Loucy (cell line): ENCODE results near the gene TMEM95.

Experiments used
- H2AFZ ChIP-seq: fragments of 200-600 bp; sonication (generic); 2 replicates; pipeline ENCODE4 v1.6.0; 2016; ENCODE audit warnings: antibody characterized with exemption, mild to moderate bottlenecking, low read length, moderate library complexity
- H3F3A ChIP-seq: fragments of 200-600 bp; 2 replicates; pipeline ENCODE4 v1.6.0; 2016; ENCODE audit warnings: antibody characterized with exemption, low read depth, mild to moderate bottlenecking
- H3K27me3 ChIP-seq: fragments of 200-600 bp; sonication (generic); 2 replicates; pipeline ENCODE4 v1.6.1; 2014; ENCODE audit warnings: low read length, mild to moderate bottlenecking; ENCODE audit not compliant: insufficient read depth, poor library complexity, severe bottlenecking
- H3K36me3 ChIP-seq: fragments of 200-600 bp; sonication (generic); 2 replicates; pipeline ENCODE4 v1.6.1; 2016; ENCODE audit warnings: low read length; ENCODE audit not compliant: insufficient read depth
- H3K4me1 ChIP-seq: fragments of 200-600 bp; sonication (generic); 2 replicates; pipeline ENCODE4 v1.5.1; 2014; ENCODE audit warnings: low read length, mild to moderate bottlenecking; ENCODE audit not compliant: insufficient read depth, poor library complexity, severe bottlenecking
- H3K4me2 ChIP-seq: fragments of 200-600 bp; sonication (generic); 2 replicates; pipeline ENCODE4 v1.6.0; 2014; ENCODE audit warnings: antibody characterized with exemption, low read length, low read depth, mild to moderate bottlenecking; ENCODE audit not compliant: poor library complexity, severe bottlenecking
- H3K4me3 ChIP-seq: fragments of 200-600 bp; sonication (generic); 2 replicates; pipeline ENCODE4 v1.5.1; 2014; ENCODE audit warnings: low read length, mild to moderate bottlenecking, mixed read lengths; ENCODE audit not compliant: poor library complexity, severe bottlenecking
- H3K79me2 ChIP-seq: fragments of 200-600 bp; sonication (generic); 2 replicates; pipeline ENCODE4 v1.6.1; 2014; ENCODE audit warnings: low read length; ENCODE audit not compliant: insufficient read depth
- H3K9ac ChIP-seq: fragments of 200-600 bp; sonication (generic); 2 replicates; pipeline ENCODE4 v1.6.0; 2014; ENCODE audit warnings: mild to moderate bottlenecking, low read depth, low read length, moderate library complexity; ENCODE audit not compliant: poor library complexity, severe bottlenecking
- H3K9me2 ChIP-seq: fragments of 200-600 bp; sonication (generic); replicated peaks from 2 replicates; pipeline ENCODE4 v1.6.1; 2016; ENCODE audit warnings: low read depth, low read length, mixed read lengths
- H3K9me3 ChIP-seq: fragments of 200-600 bp; sonication (generic); 2 replicates; pipeline ENCODE4 v1.6.1; 2014; ENCODE audit warnings: mild to moderate bottlenecking, antibody characterized with exemption, low read length, low read depth; ENCODE audit not compliant: insufficient read depth
- H4K20me1 ChIP-seq: fragments of 200-600 bp; sonication (generic); 2 replicates; pipeline ENCODE4 v1.6.0; 2014; ENCODE audit warnings: antibody characterized with exemption, low read length, mild to moderate bottlenecking; ENCODE audit not compliant: insufficient read depth, poor library complexity, severe bottlenecking
- EZH2phosphoT487 ChIP-seq: fragments of 200-600 bp; IDR thresholded peaks from 2 replicates; pipeline ENCODE4 v1.6.1; 2018; ENCODE audit warnings: antibody characterized with exemption, mild to moderate bottlenecking, moderate library complexity, borderline replicate concordance
- TF ChIP-seq, protein P1 (sequence below): fragments of 200-600 bp; sonication (generic); conservative IDR thresholded peaks from 2 replicates; pipeline ENCODE4 v1.5.1; 2014; ENCODE audit warnings: mild to moderate bottlenecking, antibody characterized with exemption, low read length

TMEM95 gene

DNA sequence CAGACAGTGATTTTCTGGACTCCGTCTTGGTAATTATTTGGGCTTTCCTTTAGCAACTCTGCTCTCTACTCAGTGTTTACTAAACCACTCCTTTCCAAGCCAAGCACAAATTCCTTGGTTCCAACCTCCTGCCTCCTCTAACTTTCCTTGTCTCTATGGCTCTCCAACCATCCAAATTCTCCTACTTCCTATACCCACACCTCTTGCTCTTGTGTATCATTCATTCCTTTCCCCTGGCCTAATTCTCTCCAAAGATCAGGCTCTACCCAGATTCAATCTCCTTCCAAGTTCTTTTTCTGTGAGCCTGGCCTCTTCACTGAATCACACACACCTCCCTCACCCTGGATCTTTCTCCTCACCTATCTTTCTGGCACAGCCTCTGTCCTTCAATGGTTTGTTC, 26.9 kb upstream of the TMEM95 start:
- Histone ChIP-seq H3K36me3 (peaks cover 9% of the 10 kb centered on the region; the same call in 1 of the 2 replicates), H3K4me2 (peak overlapping the region; percentile 82), H3F3A (no peaks in the 10 kb centered on the region), H4K20me1 (peaks cover 5% of the 10 kb centered on the region), H3K9me2 (no peaks in the 10 kb centered on the region), H2AFZ (no peak overlapping the region), H3K79me2 (peaks cover 21% of the 10 kb centered on the region), H3K4me1 (peaks cover 24% of the 10 kb centered on the region), H3K9me3 (no peaks in the 10 kb centered on the region), H3K27me3 (no peaks in the 10 kb centered on the region), H3K4me3 (peak overlapping the region; percentile 84), H3K9ac (peak overlapping the region; percentile 76)
- TF ChIP-seq, protein P1, sequence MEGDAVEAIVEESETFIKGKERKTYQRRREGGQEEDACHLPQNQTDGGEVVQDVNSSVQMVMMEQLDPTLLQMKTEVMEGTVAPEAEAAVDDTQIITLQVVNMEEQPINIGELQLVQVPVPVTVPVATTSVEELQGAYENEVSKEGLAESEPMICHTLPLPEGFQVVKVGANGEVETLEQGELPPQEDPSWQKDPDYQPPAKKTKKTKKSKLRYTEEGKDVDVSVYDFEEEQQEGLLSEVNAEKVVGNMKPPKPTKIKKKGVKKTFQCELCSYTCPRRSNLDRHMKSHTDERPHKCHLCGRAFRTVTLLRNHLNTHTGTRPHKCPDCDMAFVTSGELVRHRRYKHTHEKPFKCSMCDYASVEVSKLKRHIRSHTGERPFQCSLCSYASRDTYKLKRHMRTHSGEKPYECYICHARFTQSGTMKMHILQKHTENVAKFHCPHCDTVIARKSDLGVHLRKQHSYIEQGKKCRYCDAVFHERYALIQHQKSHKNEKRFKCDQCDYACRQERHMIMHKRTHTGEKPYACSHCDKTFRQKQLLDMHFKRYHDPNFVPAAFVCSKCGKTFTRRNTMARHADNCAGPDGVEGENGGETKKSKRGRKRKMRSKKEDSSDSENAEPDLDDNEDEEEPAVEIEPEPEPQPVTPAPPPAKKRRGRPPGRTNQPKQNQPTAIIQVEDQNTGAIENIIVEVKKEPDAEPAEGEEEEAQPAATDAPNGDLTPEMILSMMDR = no peak
- no peak for TF ChIP-seq EZH2phosphoT487

GRCh38 chr17:7328840-7329373, 26.0 kb upstream of the TMEM95 start, which contains the start of gene NEURL4:
Gene NEURL4 (minus strand): TSS chr17:7329335. CDS start chr17:7329312, 23 bp downstream.
- peak within 1 kb of the TSS; percentile 76 for H3K9ac ChIP-seq
- H3K36me3 ChIP-seq = no peaks in the 10 kb centered on the region; the same call in 1 of the 2 replicates
- H3K4me3 ChIP-seq = peak within 1 kb of the TSS; percentile 84
- peak within 1 kb of the TSS; percentile 78 for H2AFZ ChIP-seq
- H3K4me2 ChIP-seq = peak within 1 kb of the TSS; percentile 82
- H3K4me1 ChIP-seq = peaks cover 24% of the 10 kb centered on the region
- peaks cover 21% of the 10 kb centered on the region for H3K79me2 ChIP-seq
- peaks cover 5% of the 10 kb centered on the region for H4K20me1 ChIP-seq
- TF ChIP-seq EZH2phosphoT487 = no peak
- TF ChIP-seq, protein P1 = 0 out of 2 replicates have a peak, but pooled peaks have one; percentile 16
- no peaks in the 10 kb centered on the region for H3K9me2 ChIP-seq
- H3K9me3 ChIP-seq = no peaks in the 10 kb centered on the region
- H3F3A ChIP-seq = no peaks in the 10 kb centered on the region
- no peaks in the 10 kb centered on the region for H3K27me3 ChIP-seq

DNA sequence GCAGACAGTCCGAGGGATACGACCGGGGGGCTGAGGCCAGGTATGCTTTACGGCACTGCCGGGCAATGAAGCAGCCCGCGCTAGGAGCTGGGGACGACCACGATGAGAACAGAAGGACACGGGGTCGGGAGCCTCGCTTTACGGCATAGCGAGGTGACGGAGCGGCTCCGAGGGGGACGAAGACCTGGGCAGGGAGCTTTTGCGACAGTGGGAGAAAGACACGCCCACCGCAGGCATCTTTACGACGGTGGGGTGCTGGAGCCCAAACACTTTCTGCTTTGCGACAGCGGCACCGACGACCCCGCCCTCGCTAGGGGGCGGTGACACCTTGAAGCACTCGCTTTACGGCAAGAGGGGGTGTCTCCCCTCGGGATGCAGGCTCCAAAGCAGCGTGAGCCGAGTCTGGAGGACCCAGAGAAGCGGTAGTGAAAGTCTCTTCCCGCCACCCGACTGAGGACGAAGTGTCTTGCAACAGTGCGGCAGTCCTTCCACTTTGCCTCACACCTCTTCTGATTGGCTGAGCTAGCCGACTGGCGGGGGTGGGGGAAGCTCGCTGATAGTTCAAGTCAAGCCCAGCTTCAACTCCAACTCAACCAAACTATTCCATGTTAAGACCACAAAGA, 25.5 kb upstream of the TMEM95 start:
- Histone ChIP-seq H3K4me3 (peak overlapping the region; percentile 84), H3K4me1 (peaks cover 25% of the 10 kb centered on the region), H4K20me1 (peaks cover 5% of the 10 kb centered on the region), H3F3A (no peaks in the 10 kb centered on the region), H3K36me3 (no peaks in the 10 kb centered on the region), H3K9me2 (no peaks in the 10 kb centered on the region), H3K27me3 (no peaks in the 10 kb centered on the region), H3K79me2 (peaks cover 21% of the 10 kb centered on the region), H2AFZ (peak overlapping the region; percentile 78), H3K4me2 (peak overlapping the region; percentile 77), H3K9ac (peak overlapping the region; percentile 76), H3K9me3 (no peaks in the 10 kb centered on the region)
- no peak for TF ChIP-seq EZH2phosphoT487
- TF ChIP-seq, protein P1 = no peak
